GM18505 (cell line): Measurements from ENCODE around the gene RXRA.

Experiments used
- ATAC-seq: cut with Tn5 transposase; IDR thresholded peaks from one replicate; pipeline ENCODE4 v1.9.1; 2021; ENCODE audit not compliant: unreplicated experiment
- POLR2A ChIP-seq: IDR thresholded peaks from 4 replicates; pipeline ENCODE4 v1.6.1; 2011; ENCODE audit warnings: borderline replicate concordance; ENCODE audit not compliant: insufficient read depth, insufficient read length; ENCODE audit errors: extremely low read depth

The RXRA gene

GRCh38 chr9:134358662-134359319 lies 32.5 kb downstream of the RXRA start:
- TF ChIP-seq POLR2A, result no peak

GRCh38 chr9:134359493-134360179 lies 33.4 kb downstream of the RXRA start:
- no peak for ATAC-seq
- TF ChIP-seq POLR2A, result no peak

More at GRCh38 chr9:134358662-134359319, 32.5 kb downstream of the RXRA start:
- no peak for ATAC-seq

DNA sequence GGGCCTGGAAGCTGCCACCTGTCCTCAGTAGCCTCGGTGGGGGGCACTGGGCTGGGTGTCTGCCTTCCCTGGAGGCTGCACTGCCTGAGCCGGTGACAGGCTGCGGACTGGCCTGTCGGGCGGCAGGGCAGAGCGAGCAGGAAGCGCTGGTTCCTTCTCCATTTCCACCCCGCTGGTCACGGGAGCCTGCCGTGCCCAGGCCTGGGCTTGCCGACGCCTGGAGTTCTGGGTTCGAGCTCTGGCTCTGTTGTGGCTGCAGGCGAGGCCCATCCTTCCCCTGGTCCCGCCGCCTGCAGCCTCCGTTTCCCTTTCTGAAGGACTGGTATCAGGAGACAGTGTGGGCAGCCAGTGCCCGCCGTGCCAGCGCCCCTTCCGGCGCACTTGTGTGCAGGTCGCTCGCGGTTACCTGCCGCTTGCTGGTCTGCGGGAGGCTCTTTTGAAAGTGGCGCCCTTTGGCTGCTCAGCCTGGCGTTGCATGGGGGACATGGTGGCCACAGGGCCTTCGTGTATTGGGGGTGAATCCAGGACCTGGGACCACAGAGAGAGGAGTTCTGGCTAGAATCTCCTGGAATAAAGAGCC lies 34.0 kb downstream of the RXRA start:
- ATAC-seq, result no peak
- TF ChIP-seq POLR2A, result no peak

DNA sequence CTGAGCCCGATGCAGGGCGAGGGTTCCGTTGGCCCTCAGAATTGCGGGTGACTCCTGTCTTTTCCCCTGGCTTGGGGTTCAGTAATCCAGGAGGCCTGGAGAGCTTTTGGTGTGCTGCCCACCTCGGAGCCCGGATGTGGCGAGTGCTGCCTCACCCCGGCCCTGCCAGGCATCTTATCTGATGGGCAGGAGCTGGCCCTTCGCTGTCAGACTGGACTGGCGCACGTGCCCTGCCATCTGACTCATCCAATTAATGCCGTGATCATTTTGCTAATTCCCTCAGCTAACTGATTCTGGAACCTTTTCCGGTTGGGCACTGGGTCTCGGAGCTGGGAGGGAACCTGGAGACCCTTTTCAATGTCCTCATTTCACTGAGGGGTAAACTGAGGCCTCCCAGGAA lies 34.6 kb downstream of the RXRA start:
- ATAC-seq, result no peak
- no peak for TF ChIP-seq POLR2A

- no peak for TF ChIP-seq POLR2A
- ATAC-seq, result no peak
Observed at GRCh38 chr9:134361426-134361825, 35.2 kb downstream of the RXRA start.

DNA sequence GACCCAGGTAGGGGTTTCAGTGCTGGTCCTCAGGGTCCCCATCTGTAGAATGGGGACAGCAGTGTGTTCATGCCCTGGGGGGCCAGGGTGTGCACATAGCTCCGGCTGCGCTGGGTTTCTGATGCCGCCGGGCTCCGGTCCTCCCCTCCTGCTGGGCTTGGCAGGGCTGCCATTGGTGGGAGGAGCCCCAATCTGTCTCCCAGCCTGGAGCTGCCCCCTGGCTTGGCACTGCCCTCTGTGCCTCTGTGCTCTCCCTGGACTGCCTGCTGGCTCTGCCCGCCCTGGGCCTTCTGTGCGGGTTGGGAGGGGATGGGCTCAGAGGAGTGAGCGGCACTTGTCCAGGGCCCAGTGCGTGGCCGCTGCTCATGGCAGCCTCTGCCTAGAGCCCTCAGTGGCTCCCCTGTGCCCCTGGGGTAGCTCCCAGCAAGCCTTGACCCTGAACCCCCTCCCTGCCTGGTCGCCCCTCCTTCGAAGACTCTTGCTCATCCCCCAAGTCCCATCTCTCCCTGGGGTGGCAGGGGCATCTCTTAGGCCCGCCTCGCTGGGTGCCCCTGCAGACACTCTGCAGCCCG lies 35.7 kb downstream of the RXRA start:
- TF ChIP-seq POLR2A, result no peak
- ATAC-seq, result no peak

DNA sequence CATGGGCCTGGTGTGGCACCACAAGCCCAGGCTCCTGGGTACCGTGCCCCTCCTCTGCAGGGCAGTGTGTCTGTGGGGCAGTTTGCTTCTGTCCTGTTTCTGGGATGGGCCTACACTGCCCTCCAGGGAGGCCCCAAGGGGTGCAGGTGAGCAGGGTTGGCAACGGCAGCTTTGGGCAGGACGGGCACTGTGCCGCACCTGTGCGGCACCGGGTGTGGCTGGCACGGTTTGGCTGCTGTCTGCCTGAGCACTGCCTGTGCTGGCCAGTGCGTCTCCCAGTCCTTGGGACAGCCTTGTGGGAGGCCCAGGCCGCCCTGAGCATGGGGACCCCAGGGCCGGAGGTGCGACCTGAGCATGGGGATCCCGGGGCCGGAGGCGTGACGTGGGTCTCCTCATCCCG lies 37.2 kb downstream of the RXRA start:
- TF ChIP-seq POLR2A, result no peak

DNA sequence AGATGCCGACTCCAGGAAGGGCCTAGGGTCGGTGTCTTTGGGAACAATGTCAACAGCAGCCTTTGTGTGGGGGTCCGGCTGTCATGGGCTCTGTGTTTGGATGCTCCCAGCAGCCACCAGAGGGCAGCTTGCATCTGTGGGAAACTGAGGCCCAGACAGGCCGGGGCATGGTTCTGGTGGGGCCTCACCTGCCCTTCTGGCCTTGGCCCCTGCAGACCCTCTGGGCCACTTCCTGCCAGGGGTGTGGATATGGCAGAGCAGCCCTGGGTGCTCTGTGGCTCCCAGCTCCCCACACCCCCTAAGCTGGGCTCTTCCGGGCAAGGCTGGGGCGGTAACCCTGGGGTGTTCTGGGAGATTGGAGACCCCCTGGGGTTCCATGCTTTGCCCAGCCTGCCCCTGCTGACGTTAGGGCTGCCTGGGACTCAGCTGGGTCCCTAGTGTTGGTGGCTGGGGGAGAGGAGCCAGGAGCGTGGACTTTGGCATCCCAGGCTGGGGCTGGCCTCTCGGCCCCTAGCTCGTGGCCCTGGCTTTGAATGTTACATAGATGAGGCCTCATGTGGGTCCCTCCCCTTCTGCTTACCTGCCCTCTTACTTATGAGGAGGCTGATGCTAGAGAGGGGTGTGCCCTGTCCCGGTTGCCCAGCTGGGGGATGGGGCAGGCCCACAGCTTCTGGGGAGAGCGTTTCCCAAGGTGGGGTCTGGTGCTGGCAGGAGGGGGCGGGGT lies 38.3 kb downstream of the RXRA start:
- TF ChIP-seq POLR2A, result no peak
- no peak for ATAC-seq

More for the DNA sequence above, 37.2 kb downstream of the RXRA start:
- no peak for ATAC-seq

GRCh38 chr9:134365115-134365596 lies 38.9 kb downstream of the RXRA start:
- no peak for ATAC-seq

DNA sequence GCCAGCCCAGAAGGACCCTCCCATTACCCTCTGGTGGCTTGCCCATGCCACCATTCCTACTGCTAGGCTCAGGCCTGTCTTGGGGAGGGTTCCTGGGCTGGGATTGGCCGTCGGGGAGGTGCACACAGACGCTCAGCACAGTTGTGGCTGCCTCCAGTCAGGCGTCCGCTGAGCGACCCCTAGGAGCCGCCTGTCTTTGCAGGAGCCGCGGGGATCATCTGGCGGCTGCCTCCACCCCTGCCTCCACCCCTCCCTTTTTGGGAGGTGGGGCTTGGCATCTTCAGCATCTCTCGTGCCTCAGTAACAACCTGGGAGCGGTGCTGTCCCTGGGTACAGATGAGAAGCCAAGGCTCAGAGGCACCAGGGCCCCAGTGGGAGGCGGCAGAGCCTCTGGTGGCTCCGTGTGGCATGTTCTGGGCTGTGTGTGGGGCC lies 39.6 kb downstream of the RXRA start:
- TF ChIP-seq POLR2A, result no peak
- ATAC-seq, result no peak

More at GRCh38 chr9:134365115-134365596, 38.9 kb downstream of the RXRA start:
- no peak for TF ChIP-seq POLR2A

- ATAC-seq, result no peak
- TF ChIP-seq POLR2A, result no peak
Observed at GRCh38 chr9:134366223-134367031, 40.2 kb downstream of the RXRA start.

- ATAC-seq, result no peak
- no peak for TF ChIP-seq POLR2A
Observed at GRCh38 chr9:134367061-134367460, 40.8 kb downstream of the RXRA start.
